PC-3 (cell line): Measurements from ENCODE around the gene DNMBP. TPM values are rescaled to one million over a fixed set of nuclear protein-coding genes. Genes with fewer than 3 reads are reported as not detected.

Source experiments
- ATAC-seq: fragments of 200-7000 bp; cut with Tn5 transposase; 2 replicates; pipeline ENCODE4 v1.9.1; 2020; ENCODE audit warnings: mild to moderate bottlenecking, moderate library complexity
- BruUV-seq: library from RNA; stranded (reverse); fragments of 400-500 nt; replicated peaks from 2 replicates; lab custom pipeline; 2021; lab: Mats Ljungman, UMichigan
- CTCF ChIA-PET: fragments of 300-600 bp; sonication (Branson Sonifier 250); formaldehyde crosslinking; loops from one replicate; lab custom pipeline; 2022; ENCODE audit warnings: antibody characterized with exemption; lab: Charles Lee
- POLR2A ChIA-PET: fragments of 300-600 bp; sonication (Branson Sonifier 250); formaldehyde crosslinking; loops from one replicate; lab custom pipeline; 2022; ENCODE audit warnings: antibody characterized with exemption; ENCODE audit not compliant: unreplicated experiment; lab: Charles Lee
- DNase-seq: peaks from one replicate; pipeline ENCODE4 v3.0.0-alpha.2; 2015
- H2AFZ ChIP-seq: fragments of 300-600 bp; sonication (generic); 2 replicates; pipeline ENCODE4 v1.6.0; 2016; ENCODE audit warnings: antibody characterized with exemption, low read length
- H3F3A ChIP-seq: fragments of 300-600 bp; sonication (generic); one replicate; pipeline ENCODE4 v1.6.0; 2017; ENCODE audit warnings: antibody characterized with exemption, low read length, control low read depth, mild to moderate bottlenecking; ENCODE audit not compliant: unreplicated experiment
- H3K27ac ChIP-seq: fragments of 300-600 bp; sonication (generic); 2 replicates; pipeline ENCODE4 v1.5.1; 2016; ENCODE audit warnings: mild to moderate bottlenecking, low read length
- H3K27me3 ChIP-seq: fragments of 300-600 bp; sonication (generic); 2 replicates; pipeline ENCODE4 v1.6.1; 2016; ENCODE audit warnings: low read length, mixed read lengths
- H3K36me3 ChIP-seq: fragments of 300-600 bp; sonication (generic); 2 replicates; pipeline ENCODE4 v1.6.1; 2016; ENCODE audit warnings: low read depth, mixed run types, low read length, mixed read lengths
- H3K4me1 ChIP-seq: fragments of 300-600 bp; sonication (generic); 2 replicates; pipeline ENCODE4 v1.5.1; 2016; ENCODE audit warnings: low read length; ENCODE audit not compliant: insufficient read depth
- H3K4me2 ChIP-seq: fragments of 300-600 bp; sonication (generic); 2 replicates; pipeline ENCODE4 v1.6.0; 2016; ENCODE audit warnings: low read length
- H3K4me3 ChIP-seq: fragments of 300-600 bp; sonication (generic); 2 replicates; pipeline ENCODE4 v1.5.1; 2016; ENCODE audit warnings: mild to moderate bottlenecking, low read length, mixed read lengths
- H3K79me2 ChIP-seq: fragments of 300-600 bp; sonication (generic); 2 replicates; pipeline ENCODE4 v1.6.1; 2017; ENCODE audit warnings: low read length, mixed read lengths
- H3K9ac ChIP-seq: fragments of 300-600 bp; sonication (generic); 2 replicates; pipeline ENCODE4 v1.6.0; 2016; ENCODE audit warnings: mild to moderate bottlenecking, low read length
- H3K9me2 ChIP-seq: fragments of 300-600 bp; sonication (generic); replicated peaks from 2 replicates; pipeline ENCODE4 v1.6.1; 2016; ENCODE audit warnings: mixed run types, low read length, mixed read lengths
- H3K9me3 ChIP-seq: fragments of 300-600 bp; sonication (generic); 2 replicates; pipeline ENCODE4 v1.6.1; 2016; ENCODE audit warnings: low read length, mixed read lengths
- H4K20me1 ChIP-seq: fragments of 300-600 bp; sonication (generic); 2 replicates; pipeline ENCODE4 v1.6.1; 2016; ENCODE audit warnings: low read length, mixed read lengths
- EZH2phosphoT487 ChIP-seq: fragments of 300-600 bp; sonication (generic); IDR thresholded peaks from 2 replicates; pipeline ENCODE4 v1.6.1; 2018; ENCODE audit warnings: mild to moderate bottlenecking, antibody characterized with exemption, low read length, borderline replicate concordance
- intact Hi-C: fragments of 100-400 bp; cut with micrococcal nuclease; formaldehyde crosslinking; loops from 2 replicates; pipeline ENCODE4 v1.9.0; 2023
- total RNA-seq: library from RNA; depleted of rRNA; stranded (reverse); fragments of >200 nt; gene quantifications from 2 replicates; pipeline ENCODE4 v1.2.3, GENCODE V29; 2014
- TF ChIP-seq, protein P1 (sequence below): fragments of 300-600 bp; sonication (generic); conservative IDR thresholded peaks from 2 replicates; pipeline ENCODE4 v1.5.1; 2017; ENCODE audit warnings: antibody characterized with exemption, low read depth, mild to moderate bottlenecking, low read length

DNMBP gene
- total RNA-seq, 1 experiment from 2014 or later: 6.2 TPM

DNA sequence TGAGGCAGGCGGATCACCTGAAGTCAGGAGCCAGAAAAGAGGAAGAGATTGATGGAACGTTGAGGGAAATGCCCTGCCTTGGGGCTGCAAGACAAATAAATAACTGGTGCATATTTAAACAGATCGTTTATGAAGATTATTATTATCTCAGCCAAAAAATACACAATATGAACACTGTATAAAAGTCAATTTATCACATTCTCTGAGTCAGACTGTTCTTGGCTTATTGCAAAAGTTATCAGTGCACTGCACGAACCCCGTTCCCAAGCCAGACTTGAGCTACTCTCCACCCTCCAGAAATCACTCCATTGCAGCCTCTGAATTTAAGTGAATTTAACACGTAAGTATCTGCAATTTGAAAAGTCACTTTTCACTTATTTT, 1.6 kb downstream of the DNMBP start:
- Histone ChIP-seq H2AFZ (no peak overlapping the region), H3K4me1 (peaks cover 36% of the 10 kb centered on the region), H3K4me3 (peak overlapping the region; percentile 91), H3K79me2 (peaks cover 51% of the 10 kb centered on the region), H3K4me2 (peak overlapping the region; percentile 90), H3F3A (no peaks in the 10 kb centered on the region), H3K36me3 (no peaks in the 10 kb centered on the region), H3K9me2 (no peaks in the 10 kb centered on the region), H3K27ac (peak overlapping the region; percentile 95), H3K9me3 (no peaks in the 10 kb centered on the region), H3K9ac (peak overlapping the region; percentile 85), H3K27me3 (no peaks in the 10 kb centered on the region), H4K20me1 (no peaks in the 10 kb centered on the region)
- CTCF ChIA-PET: interaction anchor here (0.5 to 1.8 kb wide), 2 partner anchors 24 to 162 kb away, joined by 3 to 6 read pairs; no protein-coding TSS in a partner anchor
- no peak for TF ChIP-seq EZH2phosphoT487
- TF ChIP-seq, protein P1, sequence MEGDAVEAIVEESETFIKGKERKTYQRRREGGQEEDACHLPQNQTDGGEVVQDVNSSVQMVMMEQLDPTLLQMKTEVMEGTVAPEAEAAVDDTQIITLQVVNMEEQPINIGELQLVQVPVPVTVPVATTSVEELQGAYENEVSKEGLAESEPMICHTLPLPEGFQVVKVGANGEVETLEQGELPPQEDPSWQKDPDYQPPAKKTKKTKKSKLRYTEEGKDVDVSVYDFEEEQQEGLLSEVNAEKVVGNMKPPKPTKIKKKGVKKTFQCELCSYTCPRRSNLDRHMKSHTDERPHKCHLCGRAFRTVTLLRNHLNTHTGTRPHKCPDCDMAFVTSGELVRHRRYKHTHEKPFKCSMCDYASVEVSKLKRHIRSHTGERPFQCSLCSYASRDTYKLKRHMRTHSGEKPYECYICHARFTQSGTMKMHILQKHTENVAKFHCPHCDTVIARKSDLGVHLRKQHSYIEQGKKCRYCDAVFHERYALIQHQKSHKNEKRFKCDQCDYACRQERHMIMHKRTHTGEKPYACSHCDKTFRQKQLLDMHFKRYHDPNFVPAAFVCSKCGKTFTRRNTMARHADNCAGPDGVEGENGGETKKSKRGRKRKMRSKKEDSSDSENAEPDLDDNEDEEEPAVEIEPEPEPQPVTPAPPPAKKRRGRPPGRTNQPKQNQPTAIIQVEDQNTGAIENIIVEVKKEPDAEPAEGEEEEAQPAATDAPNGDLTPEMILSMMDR: no peak
- DNase-seq (peak; percentile 66), ATAC-seq (peak; percentile 27)
- intact Hi-C loops: loop anchor here (2.0 to 5.0 kb wide), 2 partner anchors 31 to 41 kb away; no protein-coding TSS in a partner anchor
- POLR2A ChIA-PET: interaction anchor here (0.5 kb wide), 1 partner anchor 232 kb away, joined by 4 read pairs; no protein-coding TSS in a partner anchor
- no TSS peak for BruUV-seq

DNA sequence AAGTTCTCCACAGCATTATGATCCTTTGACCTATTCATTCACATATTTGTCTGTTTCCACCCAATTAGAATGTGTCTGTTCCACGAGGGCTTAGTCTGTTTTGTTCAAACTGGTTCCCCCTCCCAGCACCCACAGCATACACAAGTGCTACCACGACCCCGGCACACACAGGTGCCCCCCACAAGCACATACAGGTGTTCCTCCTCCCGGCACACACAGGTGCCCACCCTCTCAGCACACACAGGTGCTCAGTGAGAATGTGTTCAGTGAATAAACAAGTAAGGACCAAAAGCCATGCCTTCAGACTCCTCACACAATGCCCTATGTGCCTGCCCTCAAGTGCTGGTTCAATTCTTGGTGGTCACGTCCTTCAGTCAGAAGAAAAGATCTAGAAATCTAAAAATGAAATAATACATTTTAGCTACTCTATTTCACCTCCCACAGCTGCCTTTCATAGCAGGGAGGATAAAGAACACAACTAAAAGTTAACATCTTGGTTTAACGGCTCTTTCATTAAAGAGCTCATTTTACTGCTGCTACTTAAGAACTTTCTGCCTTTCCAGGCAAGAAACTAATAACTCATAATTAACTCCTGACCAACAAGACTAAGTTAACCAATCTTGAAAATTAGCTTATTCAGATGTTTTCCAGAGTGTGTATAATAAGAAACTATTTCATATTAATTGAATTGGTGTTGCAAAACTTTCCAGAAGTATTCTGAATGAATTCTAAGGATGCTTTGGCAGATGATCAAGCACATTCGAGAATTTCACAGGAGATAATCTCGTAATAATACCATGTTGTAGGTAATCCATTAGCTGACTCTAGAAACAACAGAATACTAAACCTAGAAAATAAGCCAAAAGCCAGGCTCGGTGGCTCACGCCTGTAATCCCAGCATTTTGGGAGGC, 2.3 kb downstream of the DNMBP start:
- Histone ChIP-seq H3K27me3 (no peaks in the 10 kb centered on the region), H2AFZ (no peak overlapping the region), H4K20me1 (no peaks in the 10 kb centered on the region), H3K79me2 (peaks cover 58% of the 10 kb centered on the region), H3K4me3 (peak overlapping the region; percentile 91), H3K36me3 (no peaks in the 10 kb centered on the region), H3F3A (no peaks in the 10 kb centered on the region), H3K9me2 (no peaks in the 10 kb centered on the region), H3K9ac (peak overlapping the region; percentile 85), H3K9me3 (no peaks in the 10 kb centered on the region), H3K27ac (peak overlapping the region; percentile 95), H3K4me1 (peaks cover 39% of the 10 kb centered on the region), H3K4me2 (peak overlapping the region; percentile 90)
- intact Hi-C loops: loop anchor here (2.0 to 5.0 kb wide), 2 partner anchors 31 to 40 kb away; no protein-coding TSS in a partner anchor
- no TSS peak for BruUV-seq
- no peak for DNase-seq
- TF ChIP-seq, protein P1: no peak
- ATAC-seq: no peak
- POLR2A ChIA-PET: interaction anchor here (0.5 kb wide), 1 partner anchor 274 kb away, joined by 4 read pairs; no protein-coding TSS in a partner anchor
- CTCF ChIA-PET: interaction anchor here (0.5 kb wide), 1 partner anchor 23 kb away, joined by 3 read pairs; no protein-coding TSS in a partner anchor
